DND-41 (cell line): ENCODE results near the gene GPR37.

Source experiments
- ATAC-seq: fragments of 200-7000 bp; cut with Tn5 transposase; 3 replicates; pipeline ENCODE4 v1.9.1; 2021; ENCODE audit warnings: low read depth; ENCODE audit not compliant: insufficient read depth
- DNase-seq: peaks from one replicate; pipeline ENCODE4 v3.0.0-alpha.2; 2020
- H2AFZ ChIP-seq: 2 replicates; pipeline ENCODE4 v1.6.0; 2012; ENCODE audit warnings: low read depth, low read length
- H3K27ac ChIP-seq: 2 replicates; pipeline ENCODE4 v1.5.1; 2012; ENCODE audit warnings: low read length, inconsistent platforms
- H3K27me3 ChIP-seq: fragments of 200-600 bp; sonication (generic); 2 replicates; pipeline ENCODE4 v1.6.0; 2012; ENCODE audit warnings: low read length, mild to moderate bottlenecking, inconsistent platforms; ENCODE audit not compliant: insufficient read depth, poor library complexity
- H3K36me3 ChIP-seq: 2 replicates; pipeline ENCODE4 v1.5.1; 2012; ENCODE audit warnings: low read length, inconsistent platforms; ENCODE audit not compliant: insufficient read depth
- H3K4me1 ChIP-seq: 2 replicates; pipeline ENCODE4 v1.5.1; 2012; ENCODE audit warnings: mild to moderate bottlenecking, low read length; ENCODE audit not compliant: insufficient read depth
- H3K4me2 ChIP-seq: 2 replicates; pipeline ENCODE4 v1.6.0; 2012; ENCODE audit warnings: mild to moderate bottlenecking, moderate library complexity, low read length, inconsistent platforms; ENCODE audit not compliant: insufficient read depth
- H3K4me3 ChIP-seq, 2 experiments: fragments of 200-600 bp in 1 of 2; shearing (Covaris generic) in 1 of 2; 2 replicates each; pipeline ENCODE4 v1.5.1; 2012 to 2016; ENCODE audit warnings: inconsistent platforms in 2 of 2, low read length in 2 of 2, mild to moderate bottlenecking in 2 of 2, low read depth in 1 of 2, moderate library complexity in 1 of 2
- H3K79me2 ChIP-seq: 2 replicates; pipeline ENCODE4 v1.6.0; 2012; ENCODE audit warnings: low read length, inconsistent platforms; ENCODE audit not compliant: insufficient read depth
- H3K9ac ChIP-seq: 2 replicates; pipeline ENCODE4 v1.6.0; 2012; ENCODE audit warnings: low read depth, mild to moderate bottlenecking, inconsistent platforms, low read length, moderate library complexity
- H3K9me3 ChIP-seq: 2 replicates; pipeline ENCODE4 v1.5.1; 2012; ENCODE audit warnings: low read length, moderate library complexity, mild to moderate bottlenecking, inconsistent platforms; ENCODE audit not compliant: insufficient read depth, severe bottlenecking
- H4K20me1 ChIP-seq: 2 replicates; pipeline ENCODE4 v1.6.0; 2012; ENCODE audit warnings: low read length; ENCODE audit not compliant: insufficient read depth
- EZH2 ChIP-seq: IDR thresholded peaks from 3 replicates; pipeline ENCODE4 v1.6.1; 2012; ENCODE audit warnings: borderline replicate concordance, low read depth, mild to moderate bottlenecking, moderate library complexity, low read length, inconsistent platforms; ENCODE audit not compliant: severe bottlenecking
- TF ChIP-seq, protein P1 (sequence below): IDR thresholded peaks from 2 replicates; pipeline ENCODE4 v1.5.1; 2012; ENCODE audit warnings: borderline replicate concordance, low read length, moderate library complexity, mild to moderate bottlenecking; ENCODE audit not compliant: poor library complexity, severe bottlenecking; ENCODE audit errors: extremely low read depth

The GPR37 gene

DNA sequence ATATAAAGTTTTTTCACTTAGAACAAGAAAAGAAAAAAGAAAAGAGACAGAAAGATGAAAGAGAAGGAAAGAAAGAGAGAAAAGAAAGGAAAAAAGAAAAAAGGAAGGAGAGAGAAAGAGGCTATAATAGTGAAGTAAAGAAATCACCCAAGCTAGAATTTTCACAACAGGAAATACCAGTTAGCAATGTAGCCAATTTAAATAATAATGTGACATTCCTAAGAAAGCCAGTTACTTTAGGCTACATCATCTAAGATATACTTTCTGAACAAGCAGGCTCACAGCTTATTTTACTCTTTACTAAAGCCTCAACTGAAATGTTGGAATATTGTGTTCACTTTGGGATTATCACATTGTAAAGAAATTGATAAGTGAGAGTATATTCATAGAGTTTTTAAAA is 53.6 kb downstream of the GPR37 start:
- H2AFZ ChIP-seq = no peak overlapping the region
- no peaks in the 10 kb centered on the region for H3K27me3 ChIP-seq
- TF ChIP-seq, protein P1, sequence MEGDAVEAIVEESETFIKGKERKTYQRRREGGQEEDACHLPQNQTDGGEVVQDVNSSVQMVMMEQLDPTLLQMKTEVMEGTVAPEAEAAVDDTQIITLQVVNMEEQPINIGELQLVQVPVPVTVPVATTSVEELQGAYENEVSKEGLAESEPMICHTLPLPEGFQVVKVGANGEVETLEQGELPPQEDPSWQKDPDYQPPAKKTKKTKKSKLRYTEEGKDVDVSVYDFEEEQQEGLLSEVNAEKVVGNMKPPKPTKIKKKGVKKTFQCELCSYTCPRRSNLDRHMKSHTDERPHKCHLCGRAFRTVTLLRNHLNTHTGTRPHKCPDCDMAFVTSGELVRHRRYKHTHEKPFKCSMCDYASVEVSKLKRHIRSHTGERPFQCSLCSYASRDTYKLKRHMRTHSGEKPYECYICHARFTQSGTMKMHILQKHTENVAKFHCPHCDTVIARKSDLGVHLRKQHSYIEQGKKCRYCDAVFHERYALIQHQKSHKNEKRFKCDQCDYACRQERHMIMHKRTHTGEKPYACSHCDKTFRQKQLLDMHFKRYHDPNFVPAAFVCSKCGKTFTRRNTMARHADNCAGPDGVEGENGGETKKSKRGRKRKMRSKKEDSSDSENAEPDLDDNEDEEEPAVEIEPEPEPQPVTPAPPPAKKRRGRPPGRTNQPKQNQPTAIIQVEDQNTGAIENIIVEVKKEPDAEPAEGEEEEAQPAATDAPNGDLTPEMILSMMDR = no peak
- TF ChIP-seq EZH2 = no peak
- no peaks in the 10 kb centered on the region for H3K4me1 ChIP-seq
- H3K4me2 ChIP-seq = no peak overlapping the region
- no peak overlapping the region for H3K27ac ChIP-seq
- no peaks in the 10 kb centered on the region for H3K36me3 ChIP-seq
- H3K9me3 ChIP-seq = peaks cover 15% of the 10 kb centered on the region
- no peak overlapping the region for H3K9ac ChIP-seq
- ATAC-seq (no peak), DNase-seq (no peak)
- H3K4me3 ChIP-seq = no peak overlapping the region
- no peaks in the 10 kb centered on the region for H3K79me2 ChIP-seq
- H4K20me1 ChIP-seq = no peaks in the 10 kb centered on the region

DNA sequence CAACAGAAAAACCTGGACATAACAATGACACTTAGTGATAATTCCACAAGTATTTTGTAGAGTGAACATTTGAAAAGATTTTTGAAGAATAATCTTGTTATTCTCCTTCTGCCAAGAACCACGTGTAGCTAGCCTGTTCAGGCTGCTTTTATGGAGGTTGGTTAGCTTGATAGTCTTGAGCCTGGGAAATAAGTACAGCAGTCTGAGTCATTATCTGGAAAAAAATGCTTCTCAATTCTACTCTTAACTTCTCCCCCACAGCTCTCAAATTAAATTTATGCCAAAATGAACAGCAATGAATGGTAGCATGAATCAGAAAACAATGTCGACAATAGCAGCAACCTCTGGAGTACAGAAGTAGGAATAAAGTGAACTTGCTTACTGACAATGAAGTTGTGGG is 63.2 kb downstream of the GPR37 start:
- no peaks in the 10 kb centered on the region for H3K36me3 ChIP-seq
- H3K9ac ChIP-seq = no peak overlapping the region
- no peaks in the 10 kb centered on the region for H4K20me1 ChIP-seq
- DNase-seq (no peak), ATAC-seq (no peak)
- H3K79me2 ChIP-seq = no peaks in the 10 kb centered on the region
- H2AFZ ChIP-seq = no peak overlapping the region
- TF ChIP-seq, protein P1 = no peak
- no peak for TF ChIP-seq EZH2
- no peaks in the 10 kb centered on the region for H3K4me1 ChIP-seq
- no peak overlapping the region for H3K4me3 ChIP-seq
- H3K4me2 ChIP-seq = no peak overlapping the region
- no peaks in the 10 kb centered on the region for H3K9me3 ChIP-seq
- no peak overlapping the region for H3K27ac ChIP-seq
- H3K27me3 ChIP-seq = no peaks in the 10 kb centered on the region

DNA sequence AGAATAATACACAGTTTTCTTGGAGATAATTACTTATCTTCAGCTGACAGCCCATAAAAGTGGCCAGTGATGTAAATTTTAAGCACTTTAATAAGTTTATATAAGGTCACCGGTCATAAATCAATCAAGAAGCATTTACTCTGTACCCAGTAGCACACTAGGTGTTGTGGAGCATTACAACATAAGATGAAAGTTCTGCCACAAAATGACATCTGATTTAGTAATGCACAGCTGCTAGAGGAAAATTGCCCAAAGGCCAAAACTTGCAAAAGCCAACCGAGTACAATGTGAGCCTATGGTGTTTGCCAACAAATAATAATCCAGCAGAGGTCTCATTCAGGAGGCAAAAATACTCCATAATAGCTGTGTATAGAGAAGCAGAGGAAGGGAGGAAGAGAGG is 63.6 kb downstream of the GPR37 start:
- no peaks in the 10 kb centered on the region for H3K4me1 ChIP-seq
- H3K36me3 ChIP-seq = no peaks in the 10 kb centered on the region
- H4K20me1 ChIP-seq = no peaks in the 10 kb centered on the region
- H3K9ac ChIP-seq = no peak overlapping the region
- H2AFZ ChIP-seq = no peak overlapping the region
- H3K27ac ChIP-seq = no peak overlapping the region
- TF ChIP-seq, protein P1 = no peak
- TF ChIP-seq EZH2 = no peak
- H3K79me2 ChIP-seq = no peaks in the 10 kb centered on the region
- ATAC-seq (no peak), DNase-seq (no peak)
- H3K27me3 ChIP-seq = no peaks in the 10 kb centered on the region
- H3K4me2 ChIP-seq = no peak overlapping the region
- H3K9me3 ChIP-seq = no peaks in the 10 kb centered on the region
- H3K4me3 ChIP-seq = no peak overlapping the region

DNA sequence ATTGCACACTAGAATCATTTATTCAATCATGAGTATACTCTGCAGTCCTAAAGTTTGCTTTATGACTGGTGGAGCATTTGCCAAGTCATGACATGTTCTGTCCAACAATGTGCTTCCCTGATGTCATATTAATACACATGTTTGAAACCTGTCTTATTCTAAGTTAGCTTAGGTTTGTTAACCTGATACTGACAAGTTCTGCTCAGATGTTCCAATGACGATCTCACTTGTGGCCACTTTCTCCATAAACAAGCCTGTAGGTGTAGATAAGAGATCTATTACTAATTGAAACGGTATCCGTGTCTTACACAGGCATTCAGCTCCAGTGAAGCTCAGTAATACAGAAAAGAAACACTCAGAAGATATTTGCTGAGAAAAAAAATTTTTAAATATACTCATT is 64.9 kb downstream of the GPR37 start:
- Histone ChIP-seq H3K79me2 (no peaks in the 10 kb centered on the region), H3K36me3 (no peaks in the 10 kb centered on the region), H3K9ac (no peak overlapping the region), H3K27ac (no peak overlapping the region), H3K4me2 (no peak overlapping the region), H3K4me3 (no peak overlapping the region), H4K20me1 (no peaks in the 10 kb centered on the region), H3K27me3 (no peaks in the 10 kb centered on the region), H3K9me3 (no peaks in the 10 kb centered on the region), H3K4me1 (no peaks in the 10 kb centered on the region), H2AFZ (no peak overlapping the region)
- no peak for ATAC-seq
- TF ChIP-seq, protein P1 = no peak
- no peak for TF ChIP-seq EZH2
- DNase-seq = no peak
